ENCODE data around the gene GCKR. TPM values are rescaled to one million over a fixed set of nuclear protein-coding genes. Genes with fewer than 3 reads are reported as not detected.

GCKR gene
- polyA plus RNA-seq, 1 of the 3 experiments (the other 2 are of a cell fraction), result 0.18 TPM

Small RNA genes lying within 50 kb of the gene (small RNA-seq; reads per million reads assigned to genes)
- 0 reads per million in 7 experiments for gene RNU6-986P

Other genes starting within 250 kb of the GCKR start
- gene SLC30A3, start 233.8 kb upstream of the GCKR start, polyA plus RNA-seq (2012; rRNA removed), result 0.68 and 1.1 TPM in 2 replicates
- gene DNAJC5G, start 221.4 kb upstream of the GCKR start, polyA plus RNA-seq (2012; rRNA removed), result 0.18 TPM in 1 of 2 replicates, not detected in the other
- 0.28 and 0.36 TPM in 2 replicates for gene TRIM54, start 214.4 kb upstream of the GCKR start, polyA plus RNA-seq (2012; rRNA removed)
- 2.8 and 2.9 TPM in 2 replicates for gene UCN, start 188.4 kb upstream of the GCKR start, polyA plus RNA-seq (2012; rRNA removed)
- gene MPV17, start 173.7 kb upstream of the GCKR start, polyA plus RNA-seq (2012; rRNA removed), result 255 and 265 TPM in 2 replicates
- gene GTF3C2, start 140.1 kb upstream of the GCKR start, polyA plus RNA-seq (2012; rRNA removed), result 65.8 and 76.0 TPM in 2 replicates
- 51.7 and 56.0 TPM in 2 replicates for gene EIF2B4, start 126.5 kb upstream of the GCKR start, polyA plus RNA-seq (2012; rRNA removed)
- gene SNX17, start 126.2 kb upstream of the GCKR start, polyA plus RNA-seq (2012; rRNA removed), result 128 and 145 TPM in 2 replicates
- gene ZNF513, start 116.1 kb upstream of the GCKR start, polyA plus RNA-seq (2012; rRNA removed), result 53.8 and 63.7 TPM in 2 replicates
- 99.7 and 113 TPM in 2 replicates for gene PPM1G, start 87.2 kb upstream of the GCKR start, polyA plus RNA-seq (2012; rRNA removed)
- 182 and 227 TPM in 2 replicates for gene NRBP1, start 68.2 kb upstream of the GCKR start, polyA plus RNA-seq (2012; rRNA removed)
- gene KRTCAP3, start 54.5 kb upstream of the GCKR start, polyA plus RNA-seq (2012; rRNA removed), result 3.6 and 4.1 TPM in 2 replicates
- 28.2 and 31.3 TPM in 2 replicates for gene IFT172, start 7.1 kb upstream of the GCKR start, polyA plus RNA-seq (2012; rRNA removed)
- 26.5 and 27.0 TPM in 2 replicates for gene FNDC4, start 1.6 kb upstream of the GCKR start, polyA plus RNA-seq (2012; rRNA removed)
- gene ZNF512, start 86.2 kb downstream of the GCKR start, polyA plus RNA-seq (2012; rRNA removed), result 22.3 and 36.5 TPM in 2 replicates
- gene CCDC121, start 132.2 kb downstream of the GCKR start, polyA plus RNA-seq (2012; rRNA removed), result 2.3 and 2.7 TPM in 2 replicates
- 74.0 and 92.8 TPM in 2 replicates for gene GPN1, start 132.2 kb downstream of the GCKR start, polyA plus RNA-seq (2012; rRNA removed)
- gene SUPT7L, start 166.8 kb downstream of the GCKR start, polyA plus RNA-seq (2012; rRNA removed), result 49.7 and 69.3 TPM in 2 replicates
- gene SLC4A1AP, start 167.1 kb downstream of the GCKR start, polyA plus RNA-seq (2012; rRNA removed), result 9.4 and 9.8 TPM in 2 replicates